Activated naive CD4-positive, alpha-beta T cell treated with anti-CD3 and anti-CD28 coated beads, Interleukin-2, amount 50 U/mL, for 72 hours (primary cell): ENCODE data around the gene IKZF2. TPM values are rescaled to one million over a fixed set of nuclear protein-coding genes. Genes with fewer than 3 reads are reported as not detected.

ENCODE experiments used
- ATAC-seq, 2 donors: fragments of 150-1000 bp; cut with Tn5 transposase; 2 replicates each; pipeline ENCODE4 v1.10.0; 2021; ENCODE audit warnings: mild to moderate bottlenecking in 2 of 2, moderate library complexity in 2 of 2
- DNase-seq, 2 donors: peaks; one replicate each; pipeline ENCODE4 v3.0.0; 2021 to 2022; ENCODE audit warnings: low spot score in 2 of 2
- H3K27ac Mint-ChIP-seq, 2 donors: one replicate each; pipeline ENCODE4 v1.8.0; 2022; ENCODE audit warnings: mild to moderate bottlenecking in 2 of 2, mixed read lengths in 2 of 2
- H3K36me3 Mint-ChIP-seq, 2 donors: one replicate each; pipeline ENCODE4 v1.8.0; 2022; ENCODE audit warnings: mixed read lengths in 2 of 2
- H3K9me3 Mint-ChIP-seq, 2 donors: one replicate each; pipeline ENCODE4 v1.8.0; 2022; ENCODE audit warnings: mixed read lengths in 2 of 2
- total RNA-seq, 2 donors: library from RNA; stranded (reverse); gene quantifications; one replicate each; pipeline ENCODE4 v1.2.3, GENCODE V29; 2022

The IKZF2 gene
- total RNA-seq, 2 donors from 2014 or later, result 1.8 to 8.9 TPM

- Mint-ChIP-seq H3K27ac (no peak overlapping the region), H3K36me3 (no peaks in the 10 kb centered on the region), H3K9me3 (no peaks in the 10 kb centered on the region)
- DNase-seq (no peak), ATAC-seq (no peak)
These were observed 181.3 kb downstream of the IKZF2 start for GRCh38 chr2:212970132-212970531.

GRCh38 chr2:212968284-212969081 is 182.9 kb downstream of the IKZF2 start:
- no peak for DNase-seq
- no peaks in the 10 kb centered on the region for H3K9me3 Mint-ChIP-seq
- peak; percentile 78 to 91 for ATAC-seq
- H3K36me3 Mint-ChIP-seq, result no peaks in the 10 kb centered on the region
- H3K27ac Mint-ChIP-seq, result no peak overlapping the region

- DNase-seq (no peak), ATAC-seq (no peak)
- no peaks in the 10 kb centered on the region for H3K9me3 Mint-ChIP-seq
- H3K27ac Mint-ChIP-seq, result no peak overlapping the region
- no peaks in the 10 kb centered on the region for H3K36me3 Mint-ChIP-seq
These were observed 184.5 kb downstream of the IKZF2 start for GRCh38 chr2:212966884-212967283.

- no peak for DNase-seq
- Mint-ChIP-seq H3K27ac (no peak overlapping the region), H3K36me3 (no peaks in the 10 kb centered on the region), H3K9me3 (peaks cover 0 to 6% of the 10 kb centered on the region in 2 donors)
- ATAC-seq, result no peak
These were observed 188.7 kb downstream of the IKZF2 start for GRCh38 chr2:212962691-212963090.

- Mint-ChIP-seq H3K9me3 (peaks cover 0 to 6% of the 10 kb centered on the region in 2 donors), H3K27ac (no peak overlapping the region), H3K36me3 (no peaks in the 10 kb centered on the region)
- ATAC-seq (peak in 1 of 2 donors; percentile 71), DNase-seq (no peak)
These were observed 190.2 kb downstream of the IKZF2 start for GRCh38 chr2:212961255-212961654.

- no peaks in the 10 kb centered on the region for H3K36me3 Mint-ChIP-seq
- no peak overlapping the region for H3K27ac Mint-ChIP-seq
- H3K9me3 Mint-ChIP-seq, result peaks cover 0 to 6% of the 10 kb centered on the region in 2 donors
- DNase-seq, result no peak
- ATAC-seq, result no peak
These were observed 191.1 kb downstream of the IKZF2 start for GRCh38 chr2:212960336-212960735.

- DNase-seq (no peak), ATAC-seq (no peak)
- peaks cover 0 to 6% of the 10 kb centered on the region in 2 donors for H3K9me3 Mint-ChIP-seq
- H3K27ac Mint-ChIP-seq, result no peak overlapping the region
- H3K36me3 Mint-ChIP-seq, result no peaks in the 10 kb centered on the region
These were observed 191.8 kb downstream of the IKZF2 start for GRCh38 chr2:212959471-212960117.

- ATAC-seq (peak in 1 of 2 donors; percentile 52), DNase-seq (no peak)
- Mint-ChIP-seq H3K36me3 (no peaks in the 10 kb centered on the region), H3K27ac (no peak overlapping the region), H3K9me3 (peaks cover 0 to 6% of the 10 kb centered on the region in 2 donors)
These were observed 192.6 kb downstream of the IKZF2 start for GRCh38 chr2:212958757-212959295.

- DNase-seq (no peak), ATAC-seq (no peak)
- Mint-ChIP-seq H3K27ac (peak overlapping the region in 1 of 2 donors; percentile 48), H3K36me3 (no peaks in the 10 kb centered on the region), H3K9me3 (peaks cover 0 to 9% of the 10 kb centered on the region in 2 donors)
These were observed 193.3 kb downstream of the IKZF2 start for GRCh38 chr2:212958133-212958532.

GRCh38 chr2:212957624-212958023 is 193.8 kb downstream of the IKZF2 start:
- no peaks in the 10 kb centered on the region for H3K36me3 Mint-ChIP-seq
- peak overlapping the region in 1 of 2 donors; percentile 48 for H3K27ac Mint-ChIP-seq
- peak; percentile 39 to 49 for ATAC-seq
- peaks cover 1 to 15% of the 10 kb centered on the region in 2 donors for H3K9me3 Mint-ChIP-seq
- no peak for DNase-seq

- H3K9me3 Mint-ChIP-seq, result peaks cover 7 to 19% of the 10 kb centered on the region in 2 donors
- ATAC-seq (no peak), DNase-seq (no peak)
- H3K27ac Mint-ChIP-seq, result no peak overlapping the region
- no peaks in the 10 kb centered on the region for H3K36me3 Mint-ChIP-seq
These were observed 194.5 kb downstream of the IKZF2 start for GRCh38 chr2:212956665-212957607.

- Mint-ChIP-seq H3K9me3 (peaks cover 7 to 29% of the 10 kb centered on the region in 2 donors), H3K27ac (no peak overlapping the region), H3K36me3 (no peaks in the 10 kb centered on the region)
- ATAC-seq (no peak), DNase-seq (no peak)
These were observed 198.1 kb downstream of the IKZF2 start for GRCh38 chr2:212953170-212953920.

- Mint-ChIP-seq H3K27ac (no peak overlapping the region), H3K36me3 (no peaks in the 10 kb centered on the region), H3K9me3 (peaks cover 7 to 24% of the 10 kb centered on the region in 2 donors)
- DNase-seq (no peak), ATAC-seq (no peak)
These were observed 201.6 kb downstream of the IKZF2 start for GRCh38 chr2:212949786-212950185.
